Activated CD8-positive, alpha-beta memory T cell treated with anti-CD3 and anti-CD28 coated beads for 24 hours (primary cell): ENCODE measurements around the gene DMBX1.
A peak's percentile ranks its signal among the peaks of the same experiment; 100 is the strongest.

Experiments used
- DNase-seq: peaks from one replicate; pipeline ENCODE4 v3.0.0-alpha.2; 2020

Gene DMBX1

DNA sequence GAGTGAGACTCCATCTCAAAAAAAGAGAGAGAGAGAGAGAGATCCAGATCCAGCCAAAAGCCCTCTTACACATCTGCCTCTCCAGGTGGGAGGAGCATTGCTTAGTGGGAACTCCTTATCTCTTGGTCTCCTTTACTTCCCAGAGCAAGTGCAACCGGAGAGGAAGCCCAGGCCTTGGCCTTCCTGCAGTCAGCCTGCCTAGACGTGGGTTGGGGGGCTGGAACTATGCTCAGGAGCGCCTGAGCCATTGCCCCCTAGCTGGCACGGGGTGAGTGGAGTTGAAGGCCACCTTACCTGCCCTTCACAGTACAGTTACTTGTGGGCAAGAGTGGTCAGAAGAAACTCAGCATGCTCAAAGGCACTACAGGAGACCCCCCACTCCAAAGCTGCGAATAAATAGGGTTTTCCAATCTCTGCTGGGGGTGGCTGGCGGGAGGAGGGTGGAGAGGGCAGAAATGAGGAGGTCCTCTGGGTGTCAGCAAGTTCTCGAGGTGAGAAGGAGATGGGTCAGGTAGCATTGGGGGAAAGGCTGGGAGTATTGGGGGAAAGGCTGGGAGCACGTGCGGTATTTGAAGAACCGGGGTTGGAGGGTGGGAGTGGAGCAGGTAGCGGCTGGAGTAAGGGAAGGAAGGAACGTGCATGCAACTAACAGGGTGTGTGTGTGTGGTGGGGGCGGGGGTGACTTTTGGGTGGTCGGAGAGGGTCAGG, 4.7 kb upstream of the DMBX1 start:
- no peak for DNase-seq

DNA sequence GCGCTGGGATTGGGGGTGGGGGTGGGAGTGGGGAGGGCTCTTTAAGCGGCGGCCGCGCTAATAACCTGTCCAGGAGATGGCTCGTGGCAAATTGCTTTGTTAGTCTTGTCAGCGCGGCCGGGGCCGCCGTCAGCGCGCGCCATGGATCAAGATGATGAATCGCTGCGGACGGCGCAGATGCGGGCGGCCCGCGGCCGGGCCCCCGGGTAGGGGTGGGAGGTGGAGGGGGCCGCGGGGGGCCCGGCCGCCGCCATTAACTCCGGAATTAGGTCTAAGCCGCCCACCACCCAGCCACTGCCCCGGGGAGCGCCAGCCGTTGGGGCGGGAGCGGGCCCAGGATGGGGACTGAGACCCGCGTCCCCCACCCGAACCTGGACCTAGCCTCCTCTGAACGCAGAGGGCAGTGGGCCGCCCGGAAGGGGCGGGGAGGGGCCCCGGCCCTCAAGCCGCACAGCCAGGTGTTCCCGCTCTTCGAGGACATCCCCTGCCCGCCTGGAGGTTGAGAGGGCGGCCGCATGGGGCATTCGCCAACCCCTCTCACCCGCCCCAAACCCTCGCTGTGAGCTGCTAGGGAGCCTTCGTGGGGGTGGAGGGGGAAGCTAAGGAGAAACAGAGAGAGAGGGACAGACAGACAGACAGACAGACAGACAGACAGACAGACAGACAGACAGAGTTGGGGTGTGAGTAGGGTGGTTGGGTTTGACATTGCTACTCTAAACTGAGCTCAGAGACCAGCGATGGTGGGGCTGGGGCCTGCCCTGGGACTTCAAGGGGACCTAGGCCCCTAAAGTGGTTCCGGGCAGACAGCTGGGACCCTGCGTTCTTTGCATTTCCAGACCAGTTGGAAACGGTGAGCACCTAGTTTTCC, 3.8 kb upstream of the DMBX1 start:
- DNase-seq: no peak

DNA sequence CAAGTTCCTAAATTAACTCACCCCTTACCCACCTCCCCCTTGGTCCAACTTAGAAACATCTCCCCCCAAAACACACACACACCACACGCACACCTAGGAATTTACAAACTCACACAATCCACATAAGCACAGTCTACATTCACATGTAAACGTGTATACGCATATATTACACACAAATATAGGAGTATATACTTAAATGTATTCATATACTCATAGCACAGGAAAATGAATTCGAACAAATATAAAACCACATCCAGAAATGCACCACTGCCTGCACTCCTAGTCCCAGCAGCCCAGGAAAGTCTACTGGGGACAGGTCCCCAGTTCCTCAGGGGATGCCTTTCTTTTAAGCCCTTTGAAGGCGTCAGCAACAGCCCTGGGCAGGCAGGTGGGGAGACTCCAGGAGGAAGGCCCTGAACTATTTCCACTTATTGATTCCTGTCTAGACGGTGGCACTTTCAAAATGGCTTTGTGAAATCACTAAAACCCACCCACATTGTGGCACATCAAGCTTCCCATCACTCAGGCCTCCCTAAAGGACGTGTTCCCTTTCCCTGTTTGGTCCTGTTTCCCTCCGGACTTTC, 3.1 kb upstream of the DMBX1 start:
- DNase-seq: no peak

DNA sequence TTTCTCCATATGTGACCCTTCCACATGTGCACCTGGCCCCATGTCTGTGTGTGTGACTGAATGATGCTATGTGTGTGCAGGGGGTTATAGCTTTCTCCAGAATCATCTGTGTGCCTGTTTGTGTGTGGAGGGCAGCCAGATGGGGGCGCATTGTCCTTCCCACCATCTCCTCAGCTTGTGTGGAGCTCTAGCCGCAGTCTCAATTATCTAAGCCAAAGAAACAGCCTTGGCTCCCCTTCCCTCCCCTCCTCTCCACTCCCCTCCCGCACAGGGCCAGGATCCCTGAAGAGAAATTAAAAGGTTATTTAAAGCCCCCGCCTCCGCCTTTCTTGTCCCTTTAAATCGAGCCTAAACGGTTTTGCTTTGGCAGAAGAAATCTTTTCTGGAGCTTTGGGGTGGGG, 1.8 kb upstream of the DMBX1 start:
- DNase-seq: no peak

DNA sequence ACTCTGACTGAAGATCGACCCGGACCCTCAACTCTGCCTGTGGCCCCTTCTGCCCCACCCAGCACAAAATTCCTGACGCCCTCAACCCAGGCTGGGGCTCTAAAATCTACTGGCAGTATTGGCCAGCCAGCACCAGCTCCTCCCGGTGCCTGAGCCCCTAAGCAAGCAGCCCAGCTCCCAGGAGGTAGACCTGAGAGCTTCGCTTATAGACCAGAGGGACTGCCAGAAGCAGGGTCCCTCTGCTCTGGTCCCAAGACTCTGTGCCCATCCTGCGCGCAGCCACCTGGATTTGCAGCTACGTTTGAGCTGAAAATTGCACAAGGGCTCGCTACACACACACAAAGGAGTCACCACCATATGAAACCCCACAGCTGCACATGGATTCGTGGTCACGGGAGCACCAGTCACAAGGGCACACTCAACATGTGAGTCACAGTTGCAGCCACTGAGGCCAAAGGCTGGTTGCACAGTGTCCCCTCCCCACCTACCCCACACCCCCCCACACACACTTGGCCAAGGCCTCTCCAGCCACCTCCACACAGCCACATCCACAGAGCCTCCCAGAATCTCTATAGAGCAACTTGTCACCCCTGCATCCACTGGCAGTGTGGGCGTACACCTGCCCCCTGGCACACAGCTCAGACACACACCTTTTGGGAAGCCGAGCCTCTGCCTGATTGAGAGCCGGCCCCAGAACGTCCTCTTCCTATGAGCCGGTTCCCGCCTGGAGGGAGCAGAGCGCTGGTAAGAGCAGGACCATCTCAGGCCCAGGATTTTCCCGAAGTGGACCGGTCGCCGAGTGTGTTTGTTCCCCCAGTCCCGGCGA, 1.1 kb upstream of the DMBX1 start:
- no peak for DNase-seq

DNA sequence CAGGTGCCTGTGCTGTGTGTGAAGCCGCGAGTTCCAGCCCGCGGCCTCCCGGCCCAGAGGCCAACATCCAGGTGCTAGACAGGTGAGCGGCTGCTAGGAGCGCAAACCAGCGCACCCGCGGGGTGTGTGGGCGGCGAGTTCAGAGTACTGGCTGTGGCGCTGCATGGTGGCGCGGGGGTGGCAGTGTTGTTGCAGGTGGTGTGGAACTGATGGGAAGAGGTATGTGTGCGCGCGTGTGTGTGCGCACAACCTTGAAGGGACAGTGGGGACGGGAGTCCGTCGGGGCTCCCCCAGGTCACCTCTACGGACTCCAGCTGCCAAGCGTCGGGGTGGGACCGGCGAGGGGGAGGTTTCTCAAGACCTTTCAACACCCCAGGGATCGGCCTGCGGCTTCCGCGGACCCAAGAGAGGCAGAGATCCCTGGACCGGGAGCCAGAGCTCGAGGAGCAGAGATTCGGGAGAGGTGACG, 433 bp upstream of the DMBX1 start:
- peak; percentile 69 for DNase-seq

DNA sequence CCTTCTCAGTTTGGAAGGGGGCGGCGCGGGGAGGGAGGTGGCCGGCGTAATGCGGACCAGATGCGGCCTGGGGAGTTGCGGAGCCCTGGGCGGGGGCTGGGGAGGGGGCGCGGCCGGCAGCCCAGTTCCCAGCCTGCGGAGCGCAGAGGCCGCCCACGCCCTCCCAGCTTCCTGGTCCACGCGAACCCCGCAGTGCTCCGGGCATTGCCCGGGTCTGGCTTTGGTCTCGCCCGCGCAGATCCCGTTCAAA, 695 bp downstream of the DMBX1 start:
- no peak for DNase-seq

DNA sequence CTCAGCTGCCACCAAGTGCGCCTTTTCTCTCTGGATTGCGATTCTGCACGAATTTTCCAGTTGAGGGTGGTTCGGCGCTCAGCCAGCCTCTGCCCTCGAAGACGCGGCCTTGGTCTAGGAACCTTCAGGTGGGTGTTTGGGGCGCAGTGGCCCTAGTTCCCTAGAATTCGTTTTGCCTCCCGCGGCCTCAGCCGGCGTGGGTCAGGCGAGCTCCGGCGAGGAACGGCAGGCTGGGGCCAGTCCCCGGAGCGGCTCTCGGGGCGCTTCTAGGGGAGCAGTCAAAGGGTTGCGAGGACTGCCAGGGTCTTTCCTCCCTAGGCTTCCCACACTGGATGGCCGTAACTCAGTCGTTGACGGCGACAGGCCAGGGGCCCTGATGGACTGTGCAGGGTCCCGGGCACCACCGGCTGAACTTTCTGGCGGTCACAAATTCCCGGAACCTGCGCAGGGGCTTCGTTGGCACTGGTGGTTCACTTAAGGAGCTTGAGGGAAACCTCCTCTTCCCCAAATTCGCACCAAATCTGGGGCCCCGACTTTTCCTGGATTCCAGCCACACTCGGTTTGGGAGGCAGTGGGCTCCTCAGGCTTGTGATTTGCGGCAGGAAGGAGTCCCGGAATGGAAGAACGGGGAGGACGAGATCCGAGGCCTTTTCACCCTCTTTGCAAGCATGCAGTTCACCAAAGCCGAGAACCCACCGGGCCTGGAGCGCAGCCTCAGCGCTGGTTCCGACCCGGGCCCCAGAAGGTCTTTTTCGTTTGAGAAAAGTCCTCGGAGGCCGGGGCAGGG, 1.2 kb downstream of the DMBX1 start:
- no peak for DNase-seq

DNA sequence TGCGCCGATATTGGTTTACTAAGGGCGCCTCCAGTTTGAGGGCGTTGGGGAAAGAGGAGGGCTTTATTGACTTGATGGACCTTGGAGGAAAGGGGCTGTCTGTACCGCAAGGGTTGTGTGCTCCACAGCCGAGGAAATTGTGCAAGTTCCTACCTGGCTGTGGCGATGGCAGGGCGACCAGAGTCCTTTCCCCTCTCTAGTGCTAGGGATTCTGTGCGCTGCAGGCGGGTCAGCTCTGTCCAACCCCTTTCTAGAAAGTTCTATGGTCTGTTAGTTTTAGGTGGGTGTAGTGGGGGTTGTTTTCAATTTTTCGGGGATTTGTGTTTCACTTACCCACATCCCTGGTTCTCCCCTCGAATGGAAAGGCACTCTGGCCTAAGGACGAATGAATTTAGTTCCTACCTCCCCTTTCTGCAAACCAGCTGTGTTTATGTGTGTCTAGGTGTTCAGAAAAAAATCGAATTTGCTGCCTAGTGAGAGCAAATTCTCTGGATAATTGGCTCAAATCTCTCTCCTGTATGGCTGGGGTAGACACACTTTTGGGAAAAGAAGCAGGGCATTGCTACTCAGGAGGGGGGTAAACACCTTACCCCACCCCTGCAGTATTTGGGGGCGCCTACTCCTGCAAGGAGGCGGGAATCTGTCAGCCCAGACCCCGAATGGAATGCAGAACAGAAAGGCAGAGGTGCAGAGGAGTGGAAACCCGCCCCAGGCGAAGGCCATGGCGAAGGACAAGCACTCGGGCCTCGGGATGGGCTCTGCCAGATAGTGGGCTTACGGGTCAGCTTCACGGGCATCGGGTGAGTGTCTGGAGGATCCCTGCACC, 2.0 kb downstream of the DMBX1 start:
- DNase-seq: no peak

DNA sequence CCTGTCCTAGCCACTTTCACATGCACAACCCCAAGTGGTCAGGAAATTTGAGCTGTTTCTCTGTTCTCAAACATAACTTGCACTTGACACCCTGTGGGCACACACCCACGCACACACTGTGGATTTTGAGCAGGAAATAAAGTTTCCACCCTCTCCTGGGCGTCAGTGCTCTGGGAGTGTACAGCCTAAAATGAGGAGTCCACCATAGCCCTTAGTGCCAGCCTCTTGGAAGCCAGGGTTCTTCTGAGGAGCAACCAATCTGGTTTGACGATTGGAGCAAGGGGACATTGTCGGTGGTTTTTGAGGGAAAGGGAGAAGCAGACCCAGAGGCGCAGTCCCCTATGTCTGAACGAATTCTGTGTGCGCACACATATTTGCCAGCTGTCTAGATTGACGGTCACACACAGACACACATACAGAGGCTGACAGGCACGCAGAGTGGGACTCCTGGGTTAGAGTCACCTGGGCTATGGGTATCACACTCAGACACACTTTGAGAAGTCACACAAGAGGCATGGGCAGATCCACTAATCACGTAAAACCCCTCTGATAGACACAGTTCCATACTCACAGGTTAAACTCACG, 2.7 kb downstream of the DMBX1 start:
- no peak for DNase-seq

DNA sequence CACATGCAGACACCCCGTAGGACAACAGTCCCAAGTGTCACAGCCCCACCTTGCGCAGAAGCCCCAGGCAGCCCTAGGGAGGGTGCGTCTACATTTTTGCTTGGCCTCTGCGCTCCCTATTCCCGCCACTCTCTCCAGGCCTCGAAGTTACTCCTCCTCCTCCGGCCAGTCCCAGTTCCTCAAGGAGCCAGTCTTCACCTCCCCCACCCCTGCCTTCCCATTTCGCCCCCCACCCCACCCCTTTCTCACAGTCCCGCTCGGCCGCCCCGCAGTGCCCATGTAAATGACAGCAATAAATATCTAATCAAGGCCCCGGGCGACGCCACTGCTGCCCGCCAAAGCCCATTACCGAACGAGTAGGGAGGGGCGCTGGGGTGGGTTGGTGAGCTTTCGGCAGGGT, 3.2 kb downstream of the DMBX1 start:
- no peak for DNase-seq

DNA sequence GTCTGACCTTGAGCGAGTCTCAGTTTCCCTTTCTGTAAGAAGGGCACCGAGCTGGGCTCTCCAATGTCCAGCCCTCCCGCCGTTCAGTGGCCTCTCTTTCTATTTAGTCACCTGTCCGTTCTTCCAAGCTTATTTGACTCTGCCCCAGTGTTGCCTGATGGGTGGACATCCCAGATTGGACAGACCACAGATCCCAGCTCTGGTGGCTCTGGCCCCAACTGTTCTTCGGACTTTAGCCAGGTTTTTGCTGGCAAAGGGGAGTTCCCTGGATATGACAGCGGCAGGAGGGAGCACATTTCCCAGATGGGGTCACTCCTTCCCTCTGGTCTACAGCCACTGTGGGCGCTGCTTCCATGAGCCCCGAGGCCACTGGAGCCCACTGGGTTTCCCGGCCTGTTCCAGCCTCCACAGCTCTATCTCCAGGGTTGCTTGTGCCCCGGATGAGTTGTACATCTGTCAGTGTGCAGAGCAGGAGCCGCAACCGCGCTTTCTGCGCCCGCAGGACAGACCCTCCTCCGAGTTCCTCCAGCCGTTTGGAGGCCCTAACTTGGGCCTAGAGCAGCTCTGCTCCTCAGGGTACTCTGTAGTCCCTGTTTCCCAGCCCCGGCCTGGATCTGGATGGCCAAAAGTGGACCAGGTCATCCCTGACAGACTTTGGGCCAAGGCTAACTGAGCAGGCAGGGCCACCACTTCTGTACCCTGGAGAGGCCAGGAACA, 3.8 kb downstream of the DMBX1 start:
- DNase-seq: no peak

DNA sequence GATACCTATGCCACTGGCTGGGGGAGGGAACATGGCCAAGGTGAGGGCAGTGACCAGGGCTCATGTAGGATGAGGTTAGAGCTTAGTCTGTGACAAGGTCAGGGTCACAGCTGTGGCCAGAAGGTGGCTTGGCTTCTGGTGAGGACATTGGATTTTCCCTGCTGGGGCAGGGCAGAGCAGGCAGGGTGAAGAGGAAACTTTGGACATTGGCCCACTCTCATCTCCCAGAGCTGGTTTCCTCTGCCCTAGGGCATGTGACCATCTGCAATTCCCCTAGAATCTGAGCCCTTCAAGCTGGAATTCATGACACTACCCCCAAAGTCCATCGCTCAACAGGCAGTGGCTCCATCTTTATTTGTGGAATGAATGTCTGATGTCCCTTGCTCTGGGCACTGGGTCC, 5.3 kb downstream of the DMBX1 start:
- no peak for DNase-seq

DNA sequence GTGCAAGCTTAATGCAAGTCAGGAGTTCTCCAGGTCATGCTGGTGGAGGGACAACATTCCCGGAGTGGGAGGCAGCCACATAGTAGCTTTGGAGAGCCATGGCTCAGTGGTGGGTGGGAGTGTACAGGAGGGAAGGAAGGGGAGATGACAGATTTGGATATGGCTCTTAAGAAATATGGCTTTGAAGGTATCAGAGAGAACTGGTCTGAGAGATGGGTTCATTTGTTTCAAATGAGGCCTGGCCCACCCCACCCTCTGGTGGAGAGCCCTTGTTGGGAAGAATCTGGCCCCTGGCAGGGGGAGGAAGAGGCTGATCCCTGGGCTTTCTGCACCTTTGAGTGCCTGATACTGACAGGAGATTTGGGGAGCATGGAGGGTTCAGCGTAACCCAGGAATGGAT, 6.1 kb downstream of the DMBX1 start:
- DNase-seq: no peak

DNA sequence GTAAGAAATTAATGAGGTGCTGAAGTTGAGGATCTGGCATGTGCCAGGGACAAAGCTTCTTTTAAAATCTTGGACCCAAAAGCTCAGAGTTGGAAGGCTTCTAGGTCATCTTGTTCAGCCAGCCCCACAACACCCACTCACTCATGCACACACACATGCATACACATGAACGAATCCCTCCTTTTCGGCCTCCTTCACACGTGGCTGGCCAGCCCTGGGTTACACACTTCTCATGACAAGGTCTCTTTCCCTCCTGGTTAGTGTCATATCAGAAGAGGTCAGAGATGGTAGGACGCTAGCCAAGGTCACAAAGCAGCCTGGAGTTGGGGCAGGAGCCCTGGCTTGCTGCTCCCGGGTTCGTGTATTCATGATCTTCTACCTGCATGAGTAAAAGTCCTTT, 6.9 kb downstream of the DMBX1 start:
- no peak for DNase-seq

DNA sequence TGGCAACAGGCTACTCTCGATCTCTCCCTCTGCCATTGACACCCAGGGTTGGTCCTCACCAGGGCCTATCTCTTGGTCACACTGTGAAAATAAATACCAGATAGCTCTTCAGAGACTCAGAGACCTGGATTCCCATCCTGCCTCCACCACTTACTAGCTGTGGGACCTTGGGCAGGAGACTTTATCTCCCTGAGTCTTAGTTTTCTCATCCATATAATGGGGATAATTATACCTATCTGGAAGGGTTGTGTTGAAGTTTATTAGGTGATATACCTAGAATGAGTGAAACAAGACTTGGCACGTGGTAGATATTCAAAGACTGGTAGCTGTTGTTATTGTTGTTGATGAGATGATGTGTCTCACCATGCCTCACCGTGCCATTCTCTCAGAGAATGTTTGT, 7.4 kb downstream of the DMBX1 start:
- no peak for DNase-seq

DNA sequence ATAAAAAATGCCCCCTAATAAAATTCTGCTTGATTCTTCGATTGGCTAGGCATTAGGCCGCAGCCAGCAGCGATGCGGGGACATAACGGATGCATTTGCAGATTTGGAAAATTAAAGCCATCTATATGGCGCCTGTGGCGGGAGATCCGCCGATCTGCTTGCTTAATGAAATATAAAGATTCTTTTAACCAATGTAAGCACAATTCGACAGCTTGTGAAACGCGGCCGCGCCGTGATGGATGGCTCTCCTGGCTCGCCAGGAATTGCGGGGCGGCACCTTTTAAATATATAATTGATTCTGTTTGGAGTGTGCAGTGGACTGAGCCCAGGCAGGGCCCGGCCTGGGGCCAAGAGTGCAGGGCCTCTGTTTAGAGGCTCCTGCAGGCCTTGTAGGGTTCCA, 8.0 kb downstream of the DMBX1 start:
- no peak for DNase-seq

DNA sequence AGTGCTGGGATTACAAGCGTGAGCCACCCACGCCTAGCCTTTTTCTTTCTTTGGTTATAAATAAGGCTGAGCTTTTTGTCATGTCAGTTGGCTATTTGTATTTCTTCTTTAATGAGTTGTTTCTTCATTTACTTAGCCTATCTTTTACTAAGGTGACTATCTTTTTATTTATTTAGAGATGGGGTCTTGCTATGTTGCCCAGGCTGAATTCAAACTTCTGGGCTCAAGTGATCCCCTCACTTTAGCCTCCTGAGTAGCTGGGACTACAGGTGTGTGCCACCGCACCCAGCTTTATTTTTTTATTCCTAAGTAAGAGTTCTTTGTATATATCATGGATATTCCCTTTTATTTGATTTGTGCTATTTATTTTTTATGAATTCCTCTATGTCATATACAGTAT, 11.9 kb downstream of the DMBX1 start:
- DNase-seq: no peak

DNA sequence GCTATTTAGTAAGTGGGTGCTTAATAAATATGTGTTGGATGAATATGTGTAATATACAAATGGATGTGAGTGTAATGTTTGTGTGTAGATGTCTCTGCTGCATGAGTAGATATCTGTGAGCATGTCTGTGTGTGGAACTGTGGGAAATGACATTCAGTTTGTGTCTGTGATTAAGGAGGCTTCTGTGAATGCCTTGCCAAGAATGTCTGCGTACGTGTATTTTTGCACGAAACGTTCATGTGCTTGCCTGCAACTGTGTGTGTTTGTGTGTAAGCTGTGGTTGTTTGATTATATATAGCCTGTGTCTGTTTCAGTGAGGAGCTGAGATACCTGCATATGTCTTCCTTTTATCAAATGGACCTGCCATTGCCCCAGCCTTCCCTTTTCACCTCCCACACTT, 13.8 kb downstream of the DMBX1 start:
- no peak for DNase-seq

DNA sequence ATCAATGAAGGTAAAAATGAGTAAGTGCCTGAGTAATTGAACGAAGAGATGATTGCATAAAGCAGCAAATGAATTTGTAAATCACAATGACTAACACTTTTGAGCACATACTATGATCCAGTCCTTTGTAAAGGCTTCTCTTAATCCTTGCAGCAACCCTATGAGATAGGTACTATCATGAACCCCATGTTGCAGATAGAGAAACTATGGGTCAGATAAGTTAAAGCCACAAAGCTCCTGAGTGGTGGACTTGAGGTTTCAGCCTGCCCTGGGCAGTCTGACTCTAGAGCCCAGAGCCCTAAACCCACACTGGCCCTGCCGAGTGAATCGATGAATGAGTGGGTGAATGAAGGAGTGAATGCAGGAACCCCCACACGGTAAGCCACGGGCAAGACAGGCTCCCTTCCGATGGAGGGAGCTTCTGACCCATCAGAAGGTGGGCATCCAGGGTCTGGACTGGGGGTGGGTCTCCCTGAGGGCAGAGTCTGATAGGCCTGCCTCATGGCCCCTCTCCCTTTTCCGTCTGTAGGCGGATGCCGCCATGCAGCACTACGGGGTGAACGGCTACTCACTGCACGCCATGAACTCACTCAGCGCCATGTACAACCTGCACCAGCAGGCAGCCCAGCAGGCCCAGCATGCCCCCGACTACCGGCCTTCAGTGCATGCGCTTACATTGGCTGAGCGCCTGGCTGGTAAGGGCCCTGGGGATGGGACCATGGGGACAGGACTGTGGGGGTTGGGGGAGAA, 17.0 kb downstream of the DMBX1 start:
- DNase-seq: no peak
